ENCODE measurements around the gene SOX10. TPM values are rescaled to one million over a fixed set of nuclear protein-coding genes. Genes with fewer than 3 reads are reported as not detected.

The SOX10 gene
- total and polyA plus RNA-seq, 2 of the 13 experiments (the other 11 are each of a cell fraction or from before 2014, with no cell fraction given), result not detected

DNA sequence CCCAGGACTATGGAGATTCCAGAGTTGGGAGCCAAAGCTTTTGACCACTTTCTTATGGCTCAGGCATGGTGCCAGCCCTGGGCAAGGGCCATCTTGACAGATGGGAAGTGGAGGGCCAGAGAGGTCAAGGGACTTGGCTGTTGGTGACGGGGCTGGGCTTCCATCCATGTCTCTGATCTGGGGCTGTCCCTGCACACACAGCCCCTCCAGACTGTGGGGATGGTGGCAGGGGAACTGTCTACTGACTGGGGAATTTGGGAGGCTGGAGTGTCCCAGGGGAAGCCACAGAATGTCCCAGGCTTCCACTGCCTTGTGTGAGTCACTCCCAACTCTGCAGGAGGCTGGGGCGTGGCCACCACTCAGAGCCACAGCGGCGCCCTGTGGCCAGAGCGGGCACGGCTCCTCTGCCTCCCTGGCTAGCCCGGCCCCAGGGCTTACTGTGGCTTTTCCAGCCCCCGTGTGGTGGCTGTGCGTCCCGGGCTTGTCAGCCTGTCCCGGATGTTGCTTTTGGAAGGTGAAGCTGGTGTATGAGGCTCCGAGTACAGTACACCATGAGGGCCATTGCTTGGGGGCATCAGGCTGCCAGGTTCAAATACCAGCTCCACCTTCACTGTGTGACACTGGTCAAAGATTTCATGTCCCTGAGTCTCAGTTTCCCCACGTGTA lies 50.5 kb downstream of the SOX10 start (continued):
- TF ChIP-seq NCOA1 (CRISPR knock-in tag; IDR thresholded peaks at IDR 0.05) (0 out of 2 replicates have a peak, but pooled peaks have one; percentile 62), KLF9 (CRISPR knock-in tag; IDR thresholded peaks at IDR 0.05; ENCODE audit: low read depth) (peak; percentile 77; the same call in 1 of the 2 replicates), HNRNPL (IDR thresholded peaks at IDR 0.05; ENCODE audit: low read depth, low read length) (0 out of 2 replicates have a peak, but pooled peaks have one; percentile 32), TEAD2 (CRISPR knock-in tag; IDR thresholded peaks at IDR 0.05) (no peak), ZNF543 (CRISPR knock-in tag; IDR thresholded peaks at IDR 0.05) (no peak), ZNF777 (CRISPR knock-in tag; IDR thresholded peaks at IDR 0.05) (peak; percentile 41; the same call in 1 of the 2 replicates), FOXJ3 (CRISPR knock-in tag; IDR thresholded peaks at IDR 0.05; ENCODE audit: borderline replicate concordance) (peak; percentile 48; the same call in 1 of the 2 replicates), FOXK1 (CRISPR knock-in tag; IDR thresholded peaks at IDR 0.05; ENCODE audit: borderline replicate concordance, low read depth) (peak; percentile 52; the same call in 1 of the 2 replicates), SRSF1 (optimal IDR thresholded peaks at IDR 0.05; ENCODE audit: low read depth, low read length) (no peak), ZNF350 (CRISPR knock-in tag; IDR thresholded peaks at IDR 0.05; ENCODE audit: borderline replicate concordance, low read depth) (peak; percentile 83), FOSL1 (CRISPR knock-in tag; IDR thresholded peaks at IDR 0.05; ENCODE audit: borderline replicate concordance) (peak; percentile 52), ZNF367 (CRISPR knock-in tag; IDR thresholded peaks at IDR 0.05; ENCODE audit: borderline replicate concordance) (no peak), JUN (CRISPR knock-in tag; IDR thresholded peaks at IDR 0.05) (0 out of 2 replicates have a peak, but pooled peaks have one; percentile 35)
- TF ChIP-seq, protein P1, sequence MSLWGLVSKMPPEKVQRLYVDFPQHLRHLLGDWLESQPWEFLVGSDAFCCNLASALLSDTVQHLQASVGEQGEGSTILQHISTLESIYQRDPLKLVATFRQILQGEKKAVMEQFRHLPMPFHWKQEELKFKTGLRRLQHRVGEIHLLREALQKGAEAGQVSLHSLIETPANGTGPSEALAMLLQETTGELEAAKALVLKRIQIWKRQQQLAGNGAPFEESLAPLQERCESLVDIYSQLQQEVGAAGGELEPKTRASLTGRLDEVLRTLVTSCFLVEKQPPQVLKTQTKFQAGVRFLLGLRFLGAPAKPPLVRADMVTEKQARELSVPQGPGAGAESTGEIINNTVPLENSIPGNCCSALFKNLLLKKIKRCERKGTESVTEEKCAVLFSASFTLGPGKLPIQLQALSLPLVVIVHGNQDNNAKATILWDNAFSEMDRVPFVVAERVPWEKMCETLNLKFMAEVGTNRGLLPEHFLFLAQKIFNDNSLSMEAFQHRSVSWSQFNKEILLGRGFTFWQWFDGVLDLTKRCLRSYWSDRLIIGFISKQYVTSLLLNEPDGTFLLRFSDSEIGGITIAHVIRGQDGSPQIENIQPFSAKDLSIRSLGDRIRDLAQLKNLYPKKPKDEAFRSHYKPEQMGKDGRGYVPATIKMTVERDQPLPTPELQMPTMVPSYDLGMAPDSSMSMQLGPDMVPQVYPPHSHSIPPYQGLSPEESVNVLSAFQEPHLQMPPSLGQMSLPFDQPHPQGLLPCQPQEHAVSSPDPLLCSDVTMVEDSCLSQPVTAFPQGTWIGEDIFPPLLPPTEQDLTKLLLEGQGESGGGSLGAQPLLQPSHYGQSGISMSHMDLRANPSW (CRISPR knock-in tag; IDR thresholded peaks at IDR 0.05; ENCODE audit: borderline replicate concordance), result no peak
- TF ChIP-seq, protein P2, sequence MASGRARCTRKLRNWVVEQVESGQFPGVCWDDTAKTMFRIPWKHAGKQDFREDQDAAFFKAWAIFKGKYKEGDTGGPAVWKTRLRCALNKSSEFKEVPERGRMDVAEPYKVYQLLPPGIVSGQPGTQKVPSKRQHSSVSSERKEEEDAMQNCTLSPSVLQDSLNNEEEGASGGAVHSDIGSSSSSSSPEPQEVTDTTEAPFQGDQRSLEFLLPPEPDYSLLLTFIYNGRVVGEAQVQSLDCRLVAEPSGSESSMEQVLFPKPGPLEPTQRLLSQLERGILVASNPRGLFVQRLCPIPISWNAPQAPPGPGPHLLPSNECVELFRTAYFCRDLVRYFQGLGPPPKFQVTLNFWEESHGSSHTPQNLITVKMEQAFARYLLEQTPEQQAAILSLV (CRISPR knock-in tag; IDR thresholded peaks at IDR 0.05; ENCODE audit: borderline replicate concordance), result peak; percentile 82; the same call in 1 of the 2 replicates
- TF ChIP-seq, protein P3, sequence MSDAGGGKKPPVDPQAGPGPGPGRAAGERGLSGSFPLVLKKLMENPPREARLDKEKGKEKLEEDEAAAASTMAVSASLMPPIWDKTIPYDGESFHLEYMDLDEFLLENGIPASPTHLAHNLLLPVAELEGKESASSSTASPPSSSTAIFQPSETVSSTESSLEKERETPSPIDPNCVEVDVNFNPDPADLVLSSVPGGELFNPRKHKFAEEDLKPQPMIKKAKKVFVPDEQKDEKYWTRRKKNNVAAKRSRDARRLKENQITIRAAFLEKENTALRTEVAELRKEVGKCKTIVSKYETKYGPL (CRISPR knock-in tag; IDR thresholded peaks at IDR 0.05), result no peak
- TF ChIP-seq, protein P4, sequence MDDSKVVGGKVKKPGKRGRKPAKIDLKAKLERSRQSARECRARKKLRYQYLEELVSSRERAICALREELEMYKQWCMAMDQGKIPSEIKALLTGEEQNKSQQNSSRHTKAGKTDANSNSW (CRISPR knock-in tag; IDR thresholded peaks at IDR 0.05; ENCODE audit: borderline replicate concordance), result no peak
- TF ChIP-seq, protein P5, sequence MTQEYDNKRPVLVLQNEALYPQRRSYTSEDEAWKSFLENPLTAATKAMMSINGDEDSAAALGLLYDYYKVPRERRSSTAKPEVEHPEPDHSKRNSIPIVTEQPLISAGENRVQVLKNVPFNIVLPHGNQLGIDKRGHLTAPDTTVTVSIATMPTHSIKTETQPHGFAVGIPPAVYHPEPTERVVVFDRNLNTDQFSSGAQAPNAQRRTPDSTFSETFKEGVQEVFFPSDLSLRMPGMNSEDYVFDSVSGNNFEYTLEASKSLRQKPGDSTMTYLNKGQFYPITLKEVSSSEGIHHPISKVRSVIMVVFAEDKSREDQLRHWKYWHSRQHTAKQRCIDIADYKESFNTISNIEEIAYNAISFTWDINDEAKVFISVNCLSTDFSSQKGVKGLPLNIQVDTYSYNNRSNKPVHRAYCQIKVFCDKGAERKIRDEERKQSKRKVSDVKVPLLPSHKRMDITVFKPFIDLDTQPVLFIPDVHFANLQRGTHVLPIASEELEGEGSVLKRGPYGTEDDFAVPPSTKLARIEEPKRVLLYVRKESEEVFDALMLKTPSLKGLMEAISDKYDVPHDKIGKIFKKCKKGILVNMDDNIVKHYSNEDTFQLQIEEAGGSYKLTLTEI (CRISPR knock-in tag; conservative IDR thresholded peaks at IDR 0.05), result no peak
- TF ChIP-seq, protein P6, sequence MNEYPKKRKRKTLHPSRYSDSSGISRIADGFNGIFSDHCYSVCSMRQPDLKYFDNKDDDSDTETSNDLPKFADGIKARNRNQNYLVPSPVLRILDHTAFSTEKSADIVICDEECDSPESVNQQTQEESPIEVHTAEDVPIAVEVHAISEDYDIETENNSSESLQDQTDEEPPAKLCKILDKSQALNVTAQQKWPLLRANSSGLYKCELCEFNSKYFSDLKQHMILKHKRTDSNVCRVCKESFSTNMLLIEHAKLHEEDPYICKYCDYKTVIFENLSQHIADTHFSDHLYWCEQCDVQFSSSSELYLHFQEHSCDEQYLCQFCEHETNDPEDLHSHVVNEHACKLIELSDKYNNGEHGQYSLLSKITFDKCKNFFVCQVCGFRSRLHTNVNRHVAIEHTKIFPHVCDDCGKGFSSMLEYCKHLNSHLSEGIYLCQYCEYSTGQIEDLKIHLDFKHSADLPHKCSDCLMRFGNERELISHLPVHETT (CRISPR knock-in tag; conservative IDR thresholded peaks at IDR 0.05), result no peak

All from HepG2 (cell line).